HL-60 (cell line): Measurements from ENCODE around the gene STYX.

Experiments used
- DNase-seq, 2 experiments: peaks; one replicate each; pipeline ENCODE4 v3.0.0-alpha.2; 2010 to 2020; ENCODE audit warnings: low read depth in 1 of 2, low spot score in 1 of 2
- H3K27ac ChIP-seq: fragments of 250-450 bp; sonication (Bioruptor Pico); replicated peaks from 2 replicates; pipeline ENCODE4 v1.5.1; 2020; ENCODE audit warnings: mild to moderate bottlenecking, moderate library complexity
- H3K27me3 ChIP-seq: fragments of 250-450 bp; sonication (Bioruptor Pico); 2 replicates; pipeline ENCODE4 v1.5.1; 2021; ENCODE audit warnings: mild to moderate bottlenecking, moderate library complexity; ENCODE audit not compliant: insufficient read depth, poor library complexity, severe bottlenecking
- H3K4me3 ChIP-seq: replicated peaks from 2 replicates; pipeline ENCODE4 v1.5.1; 2011; ENCODE audit warnings: mild to moderate bottlenecking, control low read depth, low read length; ENCODE audit not compliant: insufficient read depth
- CTCF ChIP-seq: IDR thresholded peaks from one replicate; pipeline ENCODE4 v1.5.1; 2011; ENCODE audit warnings: low read length, control low read depth, inconsistent platforms; ENCODE audit not compliant: insufficient read depth
- GABPA ChIP-seq: IDR thresholded peaks from 2 replicates; pipeline ENCODE4 v1.6.1; 2012; ENCODE audit warnings: low read depth
- POLR2AphosphoS5 ChIP-seq: IDR thresholded peaks from 2 replicates; pipeline ENCODE4 v1.6.1; 2012; ENCODE audit warnings: low read depth
- REST ChIP-seq: IDR thresholded peaks from 2 replicates; pipeline ENCODE4 v1.6.1; 2012; ENCODE audit warnings: low read depth; ENCODE audit not compliant: insufficient replicate concordance
- SPI1 ChIP-seq: IDR thresholded peaks from 2 replicates; pipeline ENCODE4 v1.6.1; 2012; ENCODE audit warnings: low read depth, mild to moderate bottlenecking, borderline replicate concordance

STYX gene

GRCh38 chr14:52798826-52799225 lies 68.9 kb downstream of the STYX start:
- H3K27me3 ChIP-seq: no peaks in the 10 kb centered on the region
- no peak overlapping the region for H3K27ac ChIP-seq
- no peak for TF ChIP-seq GABPA
- TF ChIP-seq CTCF: no peak
- no peak for TF ChIP-seq REST
- no peak for TF ChIP-seq SPI1
- no peak for TF ChIP-seq POLR2AphosphoS5
- no peak for DNase-seq
- H3K4me3 ChIP-seq: no peak overlapping the region

GRCh38 chr14:52801014-52801712 lies 71.2 kb downstream of the STYX start:
- DNase-seq: no peak
- no peak overlapping the region for H3K27ac ChIP-seq

More at GRCh38 chr14:52801014-52801712, 71.2 kb downstream of the STYX start:
- H3K27me3 ChIP-seq: no peaks in the 10 kb centered on the region
- H3K4me3 ChIP-seq: no peak overlapping the region
- no peak for TF ChIP-seq GABPA
- no peak for TF ChIP-seq REST
- TF ChIP-seq SPI1: no peak
- TF ChIP-seq CTCF: no peak
- no peak for TF ChIP-seq POLR2AphosphoS5
